Epithelial cell of prostate (primary cell): ENCODE measurements around the gene CASR.

Source experiments
- DNase-seq: peaks from one replicate; pipeline ENCODE4 v3.0.0-alpha.2; 2011; ENCODE audit warnings: low read depth, low spot score
- H3K27ac ChIP-seq: fragments of 450-650 bp; 2 replicates; pipeline ENCODE4 v1.5.1; 2017; ENCODE audit warnings: mild to moderate bottlenecking

Gene CASR

DNA sequence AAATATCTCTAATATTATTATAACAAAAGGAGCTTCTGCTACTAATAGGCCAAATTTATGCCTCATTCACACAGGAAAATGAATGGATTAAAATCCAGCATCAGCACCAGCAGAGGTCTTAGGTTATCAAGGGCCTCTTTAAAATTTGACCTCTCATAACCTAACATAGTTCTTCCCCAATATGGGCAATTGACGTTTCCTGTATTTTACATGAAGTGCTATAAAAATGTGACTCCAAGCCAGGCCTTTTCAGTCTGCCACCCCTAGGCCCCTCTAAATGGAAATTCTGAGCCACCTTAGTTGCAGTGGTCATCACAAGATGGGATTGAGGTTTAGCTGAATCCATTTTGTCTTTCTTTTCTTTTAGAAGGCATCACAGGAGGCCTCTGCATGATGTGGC, 70.1 kb downstream of the CASR start:
- DNase-seq = no peak

DNA sequence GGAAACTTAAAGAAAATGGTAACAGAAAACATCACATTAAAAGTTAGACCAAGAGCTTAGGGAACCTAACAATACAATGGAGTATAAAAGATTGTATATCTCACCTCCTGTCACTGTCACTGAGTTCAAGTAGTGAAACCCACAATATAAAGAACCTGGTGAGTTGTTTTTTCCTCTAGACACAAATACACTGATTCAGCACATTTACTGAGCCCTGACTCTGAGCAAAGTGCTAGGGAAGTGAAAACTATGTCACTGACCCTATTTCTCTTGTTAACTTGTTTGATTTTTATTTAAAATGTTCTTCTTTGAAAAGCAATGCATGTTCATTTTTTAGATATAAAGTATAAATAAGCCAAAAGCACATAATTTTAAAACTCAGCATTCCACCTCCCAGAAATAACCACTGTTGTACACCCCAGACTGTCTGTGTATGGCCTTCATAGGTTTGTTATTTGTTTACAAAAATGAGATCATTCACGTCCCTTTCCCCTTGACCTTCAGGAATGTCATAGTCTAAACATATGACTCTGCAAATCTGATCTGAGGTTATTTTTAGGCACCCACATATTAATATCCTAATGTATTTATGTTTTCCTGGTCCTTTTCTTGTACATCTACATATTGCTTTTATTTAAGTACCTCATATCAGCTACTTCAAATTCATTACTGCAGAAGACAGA, 72.4 kb downstream of the CASR start:
- DNase-seq = no peak
- H3K27ac ChIP-seq = no peak overlapping the region

More for the DNA sequence above, 70.1 kb downstream of the CASR start:
- H3K27ac ChIP-seq = no peak overlapping the region

DNA sequence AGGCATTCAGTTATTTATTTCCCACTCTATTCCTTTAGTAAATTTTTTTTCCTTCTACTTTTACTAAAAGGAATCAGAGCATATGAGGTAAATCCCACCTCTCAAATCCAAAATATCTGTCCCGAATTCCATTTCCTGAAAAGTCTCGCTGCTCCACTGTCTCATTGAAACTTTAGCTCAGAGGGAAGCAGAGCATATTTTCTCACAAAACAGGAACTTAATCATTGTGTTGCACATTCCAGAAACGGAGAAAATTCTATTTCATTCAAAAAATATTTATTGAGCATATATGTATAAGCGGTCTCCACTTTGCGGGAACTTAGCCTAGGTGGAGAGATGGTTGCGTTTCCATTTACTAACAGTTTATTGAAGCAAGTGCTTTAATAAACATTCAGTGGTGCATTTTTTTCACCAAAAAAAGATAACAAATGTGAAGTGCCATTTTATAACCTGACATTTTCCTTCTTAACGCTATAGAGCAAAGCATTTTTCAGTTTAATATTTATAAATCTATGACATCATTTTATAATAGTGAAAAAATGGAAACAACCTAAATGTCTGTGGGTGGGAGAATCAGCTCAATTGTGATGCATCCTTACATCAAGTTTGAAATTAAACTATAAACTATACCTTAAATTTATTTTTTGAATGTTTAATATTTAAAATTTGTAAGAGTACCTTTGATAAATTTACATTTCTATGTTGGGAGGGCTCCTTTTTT, 74.3 kb downstream of the CASR start:
- H3K27ac ChIP-seq = no peak overlapping the region
- DNase-seq = no peak

DNA sequence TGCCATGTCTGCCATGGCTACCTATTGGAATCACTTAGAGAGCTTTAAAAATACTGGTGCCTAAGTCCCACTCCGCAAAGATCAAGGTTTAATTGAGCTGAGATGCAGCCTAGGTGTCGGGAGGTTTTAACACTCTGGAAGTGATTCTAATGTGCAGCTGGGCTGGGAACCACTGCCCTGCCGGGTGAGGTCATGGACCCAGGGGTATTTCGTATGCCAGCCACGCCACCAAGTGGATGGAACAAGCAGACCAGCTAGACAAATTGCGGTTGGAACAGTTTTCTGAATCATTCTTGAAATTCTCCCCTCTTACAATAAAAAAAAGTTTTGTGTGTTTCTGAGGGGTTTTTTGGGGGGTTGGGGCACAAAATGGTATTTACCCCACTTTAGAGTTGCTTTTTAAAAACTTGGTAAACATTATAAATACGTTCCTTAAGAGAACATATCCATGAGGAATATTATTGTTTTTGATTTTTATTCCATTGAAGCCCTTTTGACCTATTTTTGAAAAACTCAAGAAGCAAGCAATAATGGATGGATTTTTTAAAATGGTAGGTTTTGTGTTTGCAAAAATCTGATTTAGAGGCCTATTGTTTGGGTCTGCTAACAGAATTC, 75.4 kb downstream of the CASR start:
- no peak overlapping the region for H3K27ac ChIP-seq
- peak; percentile 22 for DNase-seq

DNA sequence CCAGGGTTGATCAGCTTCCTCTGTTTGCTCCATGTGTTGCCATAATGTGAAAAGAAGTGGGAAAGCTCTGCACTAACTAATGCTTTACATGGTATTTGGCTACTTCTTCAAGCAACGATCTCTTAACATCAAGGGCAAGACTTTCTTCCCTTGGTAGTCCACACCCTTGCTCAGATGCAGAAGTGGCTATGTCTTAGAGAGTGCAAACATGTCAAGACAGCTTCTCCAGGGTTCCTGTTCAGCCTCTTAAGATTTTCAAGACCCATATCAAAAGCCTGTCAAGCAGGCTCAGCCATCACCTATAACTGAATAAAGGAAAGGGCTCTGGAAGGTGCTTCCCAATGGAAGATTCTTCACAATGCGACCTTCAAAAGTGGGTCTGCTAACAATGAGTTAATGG, 76.7 kb downstream of the CASR start:
- DNase-seq = no peak
- no peak overlapping the region for H3K27ac ChIP-seq

DNA sequence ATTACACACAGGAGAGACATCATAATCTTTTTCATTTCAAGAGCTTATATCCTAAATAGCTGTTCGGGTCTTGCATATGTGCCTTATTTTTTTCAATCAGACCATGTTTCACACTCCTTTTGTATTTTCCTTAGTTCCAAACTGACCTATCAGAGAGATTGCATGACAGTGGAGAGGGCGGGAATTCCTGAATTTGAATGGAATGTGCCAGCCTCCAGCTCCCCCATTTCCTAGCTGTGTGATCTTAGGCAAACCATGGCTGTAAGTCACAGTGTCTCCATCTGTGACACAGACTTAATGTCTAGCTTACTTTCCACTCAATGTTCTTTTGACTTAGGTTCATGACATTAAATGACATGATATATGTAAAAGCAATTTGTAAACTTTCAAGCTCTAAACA, 79.6 kb downstream of the CASR start:
- DNase-seq = no peak
- H3K27ac ChIP-seq = no peak overlapping the region

DNA sequence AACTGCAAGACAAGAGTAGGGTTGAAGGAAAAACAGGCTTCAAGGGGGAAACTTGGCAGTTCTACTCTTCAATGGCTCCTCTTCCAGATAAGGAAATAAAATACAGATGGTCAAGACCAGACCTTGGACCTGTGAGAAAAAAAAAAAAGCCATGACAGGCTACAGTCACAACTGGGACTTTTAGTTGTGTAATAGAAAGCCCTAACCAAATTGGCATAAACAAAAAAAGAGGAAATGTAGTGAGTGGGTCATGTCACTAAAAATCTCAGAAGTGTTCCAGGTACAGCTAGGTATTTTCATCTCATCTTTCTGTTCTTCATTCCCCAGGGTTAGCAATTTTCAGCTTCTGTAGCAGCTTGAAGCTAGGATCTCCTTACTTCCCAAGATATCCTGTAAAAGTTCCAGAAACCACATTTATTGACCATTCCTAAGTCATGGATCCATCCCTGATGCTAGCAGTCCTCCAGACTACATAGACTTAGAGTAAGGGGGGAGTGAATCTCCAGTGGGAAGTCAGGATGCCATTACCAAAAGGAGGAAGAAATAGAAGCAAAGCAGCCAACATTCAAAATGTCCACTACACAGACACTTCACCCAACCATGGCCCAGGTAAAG, 80.6 kb downstream of the CASR start:
- no peak for DNase-seq
- H3K27ac ChIP-seq = no peak overlapping the region

DNA sequence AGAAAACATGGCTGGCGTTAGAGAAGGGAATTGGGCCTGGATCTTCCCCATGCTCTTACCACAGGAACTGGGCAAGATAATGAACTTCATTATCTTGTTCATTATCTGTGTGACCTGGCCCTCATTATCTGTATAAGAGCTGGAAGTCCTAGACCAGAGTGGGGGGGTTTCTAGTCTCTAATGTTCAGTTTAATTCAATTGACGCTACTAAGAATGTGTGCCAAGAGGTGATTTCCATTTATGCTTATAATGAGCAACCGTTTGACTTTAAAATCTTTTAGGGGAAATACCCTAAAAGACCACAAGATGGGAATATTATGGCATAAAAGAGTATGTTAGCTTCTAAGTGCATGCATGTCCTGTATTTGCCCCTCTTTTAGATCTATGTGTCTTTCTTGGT, 82.5 kb downstream of the CASR start:
- no peak for DNase-seq
- H3K27ac ChIP-seq = no peak overlapping the region

DNA sequence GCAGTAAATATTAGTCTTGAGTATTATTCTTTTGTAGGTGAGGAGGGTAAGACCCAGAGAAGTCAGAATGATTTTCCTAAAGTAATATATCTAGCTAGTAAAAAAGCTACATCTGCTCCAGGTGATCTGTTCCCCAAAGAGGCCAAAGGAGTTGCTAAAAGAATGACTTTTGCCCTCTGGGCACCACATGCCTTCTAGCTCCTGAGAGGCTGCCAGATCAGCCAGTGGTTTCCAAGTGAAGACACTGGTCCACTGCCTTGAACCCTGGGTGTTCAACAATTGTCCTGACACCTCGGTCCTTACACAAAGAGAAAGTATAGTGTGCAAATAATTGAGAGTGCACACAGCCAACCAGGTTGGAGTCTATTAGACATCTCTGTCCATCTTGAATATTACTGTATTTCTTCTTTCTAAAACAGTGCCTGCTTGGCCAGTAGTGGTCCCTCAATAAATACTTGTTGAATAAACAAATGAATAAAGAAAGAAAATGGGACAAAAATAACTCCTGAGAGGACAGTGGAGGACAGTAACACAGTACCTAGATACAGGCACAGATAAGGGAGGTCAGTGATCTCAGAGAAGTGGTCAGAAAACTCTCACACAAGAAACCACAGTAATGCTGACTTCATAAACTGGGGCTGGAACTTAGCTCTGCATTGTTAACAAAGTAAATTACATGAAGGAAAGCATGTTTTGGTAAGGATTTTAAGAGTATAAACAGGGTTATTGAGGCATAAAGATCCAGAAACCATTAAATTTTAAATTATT, 85.0 kb downstream of the CASR start:
- DNase-seq = no peak
- H3K27ac ChIP-seq = no peak overlapping the region

DNA sequence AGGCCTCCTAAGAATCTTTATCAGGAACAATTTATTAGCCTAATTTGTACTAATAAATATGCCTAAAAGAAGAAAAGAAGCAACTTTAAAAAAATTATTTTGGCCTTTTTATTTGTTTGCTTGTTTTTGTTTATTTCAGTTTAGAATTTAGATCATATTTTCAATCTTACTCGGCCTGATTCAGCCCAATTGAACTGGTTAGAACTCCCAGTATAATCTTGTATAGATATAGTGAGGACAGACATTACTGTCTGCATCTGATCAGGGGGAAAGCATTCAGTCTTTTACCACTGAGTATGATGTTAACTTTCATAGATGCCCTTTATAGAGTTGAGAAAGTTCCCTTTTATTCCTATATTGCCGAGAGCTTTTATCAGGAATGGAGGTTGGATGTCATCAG, 85.6 kb downstream of the CASR start:
- no peak overlapping the region for H3K27ac ChIP-seq
- no peak for DNase-seq

DNA sequence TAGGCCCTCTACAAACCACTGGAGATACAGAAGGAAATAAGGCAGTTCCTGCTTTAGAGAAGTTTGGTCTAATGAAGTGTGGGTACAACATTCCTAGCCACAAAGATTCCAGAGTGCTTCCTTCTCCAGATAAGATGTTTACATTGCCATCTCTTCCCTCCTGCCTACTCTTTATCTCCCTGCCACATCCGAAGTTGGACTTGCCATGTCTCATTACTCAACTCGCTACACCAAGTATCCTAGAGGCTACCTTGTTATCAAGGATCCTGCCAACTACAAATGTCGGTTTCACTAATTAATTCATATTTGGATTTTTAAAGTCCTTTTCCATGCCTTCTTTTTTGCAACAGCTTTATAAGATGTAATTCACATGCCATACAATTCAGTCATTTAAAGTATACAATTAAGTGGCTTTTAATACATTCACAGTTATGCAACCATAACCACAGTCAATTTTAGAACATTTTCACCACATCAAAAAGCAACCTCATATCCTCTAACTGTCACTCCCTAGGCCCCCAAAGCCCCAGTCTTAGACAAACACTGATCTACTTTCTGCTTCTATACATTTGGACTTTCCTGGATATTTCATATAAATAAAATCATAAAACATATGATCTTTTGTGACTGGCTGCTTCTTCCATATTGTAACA, 87.9 kb downstream of the CASR start:
- no peak for DNase-seq
- H3K27ac ChIP-seq = no peak overlapping the region

DNA sequence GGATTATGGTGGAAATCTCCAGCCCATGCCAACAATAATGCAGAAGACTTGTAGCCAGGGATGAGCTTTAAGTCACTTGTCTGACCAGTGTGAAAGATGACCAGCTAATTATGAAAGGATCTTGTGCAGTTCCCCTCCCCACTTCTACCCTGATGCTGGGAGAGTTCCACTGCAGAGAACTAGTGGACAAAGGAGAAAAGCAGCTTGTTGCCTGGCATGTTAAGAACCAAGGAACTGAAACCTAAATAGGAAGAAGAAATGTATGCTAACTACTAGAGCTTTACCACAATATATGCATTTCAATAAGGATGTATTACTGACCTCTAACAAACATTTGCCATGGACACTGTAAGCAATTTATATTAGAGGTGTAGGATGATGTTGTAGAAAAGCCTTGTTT, 89.4 kb downstream of the CASR start:
- H3K27ac ChIP-seq = no peak overlapping the region
- DNase-seq = no peak

DNA sequence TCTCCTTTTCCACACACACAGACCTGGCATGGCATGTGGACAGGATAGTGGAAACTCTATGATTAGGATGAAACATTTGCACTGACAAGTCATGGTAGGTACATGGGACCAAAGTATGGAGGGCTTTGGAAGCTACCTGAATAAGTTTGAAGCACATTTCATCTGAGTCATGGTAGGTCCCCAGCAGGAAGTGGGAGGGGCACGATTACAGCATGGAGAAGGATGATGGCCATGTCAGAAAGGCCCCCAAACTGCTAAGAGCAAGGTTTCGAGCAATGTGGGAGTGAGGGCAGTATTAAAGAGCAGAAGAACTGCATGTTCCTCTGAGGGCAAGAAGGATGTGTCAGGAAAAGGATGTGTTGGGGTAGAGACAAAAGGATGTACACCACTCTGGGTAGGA, 90.0 kb downstream of the CASR start:
- DNase-seq = no peak
- no peak overlapping the region for H3K27ac ChIP-seq

DNA sequence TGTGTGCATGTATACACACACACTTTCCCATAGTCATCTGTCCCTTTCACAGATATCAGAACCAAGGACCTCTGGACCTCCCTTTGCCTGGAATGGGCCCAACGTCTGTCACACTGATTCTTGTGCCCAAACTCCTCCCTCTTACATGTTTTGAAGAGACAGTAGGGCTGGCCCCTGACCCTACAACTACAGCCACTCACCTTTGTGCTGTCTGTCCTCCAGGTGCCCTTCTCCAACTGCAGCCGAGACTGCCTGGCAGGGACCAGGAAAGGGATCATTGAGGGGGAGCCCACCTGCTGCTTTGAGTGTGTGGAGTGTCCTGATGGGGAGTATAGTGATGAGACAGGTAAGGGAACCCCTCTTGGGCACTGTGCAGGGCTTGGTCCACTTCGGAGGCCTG, 98.4 kb downstream of the CASR start:
- DNase-seq = no peak
- no peak overlapping the region for H3K27ac ChIP-seq

DNA sequence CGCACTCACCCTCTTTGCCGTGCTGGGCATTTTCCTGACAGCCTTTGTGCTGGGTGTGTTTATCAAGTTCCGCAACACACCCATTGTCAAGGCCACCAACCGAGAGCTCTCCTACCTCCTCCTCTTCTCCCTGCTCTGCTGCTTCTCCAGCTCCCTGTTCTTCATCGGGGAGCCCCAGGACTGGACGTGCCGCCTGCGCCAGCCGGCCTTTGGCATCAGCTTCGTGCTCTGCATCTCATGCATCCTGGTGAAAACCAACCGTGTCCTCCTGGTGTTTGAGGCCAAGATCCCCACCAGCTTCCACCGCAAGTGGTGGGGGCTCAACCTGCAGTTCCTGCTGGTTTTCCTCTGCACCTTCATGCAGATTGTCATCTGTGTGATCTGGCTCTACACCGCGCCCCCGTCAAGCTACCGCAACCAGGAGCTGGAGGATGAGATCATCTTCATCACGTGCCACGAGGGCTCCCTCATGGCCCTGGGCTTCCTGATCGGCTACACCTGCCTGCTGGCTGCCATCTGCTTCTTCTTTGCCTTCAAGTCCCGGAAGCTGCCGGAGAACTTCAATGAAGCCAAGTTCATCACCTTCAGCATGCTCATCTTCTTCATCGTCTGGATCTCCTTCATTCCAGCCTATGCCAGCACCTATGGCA, 100.5 kb downstream of the CASR start:
- no peak overlapping the region for H3K27ac ChIP-seq
- DNase-seq = no peak

DNA sequence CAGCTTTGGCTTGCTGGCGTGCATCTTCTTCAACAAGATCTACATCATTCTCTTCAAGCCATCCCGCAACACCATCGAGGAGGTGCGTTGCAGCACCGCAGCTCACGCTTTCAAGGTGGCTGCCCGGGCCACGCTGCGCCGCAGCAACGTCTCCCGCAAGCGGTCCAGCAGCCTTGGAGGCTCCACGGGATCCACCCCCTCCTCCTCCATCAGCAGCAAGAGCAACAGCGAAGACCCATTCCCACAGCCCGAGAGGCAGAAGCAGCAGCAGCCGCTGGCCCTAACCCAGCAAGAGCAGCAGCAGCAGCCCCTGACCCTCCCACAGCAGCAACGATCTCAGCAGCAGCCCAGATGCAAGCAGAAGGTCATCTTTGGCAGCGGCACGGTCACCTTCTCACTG, 101.0 kb downstream of the CASR start:
- H3K27ac ChIP-seq = no peak overlapping the region
- DNase-seq = no peak

DNA sequence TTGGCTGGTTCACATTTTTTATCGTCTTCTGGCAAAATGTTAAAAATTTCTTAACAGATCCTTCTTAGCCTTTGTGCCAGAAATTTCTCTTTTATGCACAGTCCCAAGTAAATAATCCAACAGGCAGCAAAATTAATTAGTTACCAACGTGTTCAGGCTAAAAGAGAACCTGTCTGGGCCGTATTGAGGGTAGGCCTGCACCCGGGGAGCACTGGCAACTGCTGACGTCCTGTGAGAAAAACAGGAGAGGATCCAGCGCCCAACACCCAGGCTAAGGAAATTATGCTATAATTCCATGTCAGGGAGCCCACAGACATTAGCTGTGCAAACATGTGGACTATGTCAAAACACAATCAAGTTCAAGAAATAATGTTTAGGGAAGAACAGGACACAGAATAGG, 110.9 kb downstream of the CASR start:
- H3K27ac ChIP-seq = no peak overlapping the region
- no peak for DNase-seq

DNA sequence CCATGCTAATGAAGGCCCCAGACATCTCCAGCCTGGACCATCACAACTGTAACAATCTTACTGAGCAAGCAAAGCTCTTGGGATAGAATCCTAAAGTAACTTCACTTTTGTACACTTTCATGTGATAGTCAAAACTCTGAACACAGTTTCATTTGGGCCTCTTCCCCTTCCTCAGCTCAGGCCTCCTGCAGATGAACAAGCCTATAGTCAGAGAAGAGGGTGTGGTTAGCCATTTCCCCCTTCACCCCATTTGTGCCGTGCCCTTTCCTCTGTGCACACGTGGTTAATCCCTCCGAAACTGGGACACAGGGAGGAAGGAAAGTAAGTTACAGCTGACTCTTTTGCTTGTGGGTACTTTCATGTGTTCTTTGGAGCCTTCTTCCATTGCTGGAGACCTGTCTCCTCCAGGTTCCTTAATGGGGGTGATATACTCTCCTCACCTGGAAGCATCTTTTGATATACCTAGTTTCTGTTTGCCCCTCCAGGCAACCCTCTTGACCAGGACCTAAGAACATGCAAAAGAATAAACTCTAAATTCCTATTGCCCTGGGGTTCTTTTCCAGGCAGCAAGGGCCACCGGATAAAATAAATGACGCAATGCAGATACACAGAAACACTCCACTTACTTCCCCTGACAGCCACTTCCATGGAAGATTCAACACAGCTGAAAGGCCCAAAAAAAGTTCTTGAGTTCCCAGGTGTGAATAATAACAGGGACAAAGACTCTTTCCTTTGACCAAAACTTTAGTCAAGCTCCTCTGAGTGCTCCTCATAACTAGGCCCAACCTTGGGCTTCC, 112.0 kb downstream of the CASR start:
- DNase-seq = no peak
- peak overlapping the region; percentile 4 for H3K27ac ChIP-seq

DNA sequence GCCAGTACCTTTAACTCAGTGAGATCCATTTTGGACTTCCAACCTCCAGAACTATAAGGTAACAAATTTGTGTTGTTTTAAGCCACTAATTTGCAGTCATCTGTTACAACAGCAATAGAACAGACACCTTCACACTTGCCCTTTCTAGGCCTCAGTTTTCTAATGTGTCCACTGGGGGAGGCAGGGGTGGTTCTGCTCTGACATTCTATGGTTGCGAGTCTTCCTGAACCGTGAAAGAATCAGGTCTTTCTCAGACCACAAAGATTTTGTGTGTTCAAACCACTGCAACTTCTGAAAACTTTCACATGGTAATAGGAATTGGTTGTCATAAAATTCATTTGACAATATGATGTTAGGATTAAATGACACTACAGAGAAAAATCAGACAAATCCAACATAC, 114.8 kb downstream of the CASR start:
- DNase-seq = no peak
- no peak overlapping the region for H3K27ac ChIP-seq
